BE2C (cell line): Measurements from ENCODE around the gene FAM117B.

Experiments
- DNase-seq: peaks from one replicate; pipeline ENCODE4 v3.0.0-alpha.2; 2020
- H3K27me3 ChIP-seq: fragments of 250-450 bp; sonication (Bioruptor Pico); 2 replicates; pipeline ENCODE4 v1.5.1; 2020; ENCODE audit warnings: mild to moderate bottlenecking
- H3K36me3 ChIP-seq: fragments of 250-450 bp; sonication (Bioruptor Pico); 2 replicates; pipeline ENCODE4 v1.5.1; 2020; ENCODE audit warnings: mild to moderate bottlenecking
- H3K4me1 ChIP-seq: fragments of 250-450 bp; sonication (Bioruptor Pico); 2 replicates; pipeline ENCODE4 v1.5.1; 2020
- H3K4me3 ChIP-seq: 2 replicates; pipeline ENCODE4 v1.5.1; 2011; ENCODE audit warnings: low read depth, low read length
- H3K9me3 ChIP-seq: fragments of 250-450 bp; sonication (Bioruptor Pico); 2 replicates; pipeline ENCODE4 v1.5.1; 2020
- CTCF ChIP-seq: IDR thresholded peaks from 2 replicates; pipeline ENCODE4 v1.5.1; 2012; ENCODE audit warnings: mild to moderate bottlenecking, low read depth, low read length

FAM117B gene

GRCh38 chr2:202716953-202717597 is 82.3 kb downstream of the FAM117B start:
- Histone ChIP-seq H3K4me3 (no peak overlapping the region), H3K4me1 (no peaks in the 10 kb centered on the region), H3K9me3 (no peaks in the 10 kb centered on the region; the same call in 1 of the 2 replicates), H3K36me3 (no peaks in the 10 kb centered on the region), H3K27me3 (no peaks in the 10 kb centered on the region)
- no peak for TF ChIP-seq CTCF
- DNase-seq, result no peak

GRCh38 chr2:202717598-202718310 is 83.0 kb downstream of the FAM117B start:
- no peak for DNase-seq
- Histone ChIP-seq H3K9me3 (no peaks in the 10 kb centered on the region; the same call in 1 of the 2 replicates), H3K36me3 (no peaks in the 10 kb centered on the region), H3K27me3 (no peaks in the 10 kb centered on the region), H3K4me3 (no peak overlapping the region), H3K4me1 (no peaks in the 10 kb centered on the region)
- TF ChIP-seq CTCF, result no peak

- no peak overlapping the region for H3K4me3 ChIP-seq
- no peak for TF ChIP-seq CTCF
- no peak for DNase-seq
- no peaks in the 10 kb centered on the region; the same call in 1 of the 2 replicates for H3K9me3 ChIP-seq
- H3K36me3 ChIP-seq, result no peaks in the 10 kb centered on the region
- no peaks in the 10 kb centered on the region for H3K27me3 ChIP-seq
- H3K4me1 ChIP-seq, result no peaks in the 10 kb centered on the region
These were observed 83.8 kb downstream of the FAM117B start for GRCh38 chr2:202718614-202719013.

GRCh38 chr2:202720226-202720625 is 85.5 kb downstream of the FAM117B start:
- DNase-seq, result no peak
- H3K27me3 ChIP-seq, result no peaks in the 10 kb centered on the region
- no peak overlapping the region for H3K4me3 ChIP-seq
- H3K4me1 ChIP-seq, result no peaks in the 10 kb centered on the region
- no peak for TF ChIP-seq CTCF
- no peaks in the 10 kb centered on the region for H3K36me3 ChIP-seq
- no peaks in the 10 kb centered on the region; the same call in 1 of the 2 replicates for H3K9me3 ChIP-seq

- DNase-seq, result no peak
- Histone ChIP-seq H3K4me1 (no peaks in the 10 kb centered on the region), H3K9me3 (no peaks in the 10 kb centered on the region; the same call in 1 of the 2 replicates), H3K36me3 (no peaks in the 10 kb centered on the region), H3K4me3 (no peak overlapping the region), H3K27me3 (no peaks in the 10 kb centered on the region)
- TF ChIP-seq CTCF, result no peak
These were observed 86.9 kb downstream of the FAM117B start for GRCh38 chr2:202721621-202722020.

GRCh38 chr2:202723746-202724145 is 89.0 kb downstream of the FAM117B start:
- Histone ChIP-seq H3K4me3 (no peak overlapping the region), H3K9me3 (no peaks in the 10 kb centered on the region), H3K4me1 (no peaks in the 10 kb centered on the region), H3K36me3 (peaks cover 2% of the 10 kb centered on the region; the same call in 1 of the 2 replicates), H3K27me3 (no peaks in the 10 kb centered on the region)
- no peak for TF ChIP-seq CTCF
- no peak for DNase-seq
